Measurements from ENCODE around the gene TRIM23.

GRCh38 chr5:65672796-65673195 is 48.7 kb upstream of the TRIM23 start:
- no peak for TF ChIP-seq POLR2A (IDR thresholded peaks at IDR 0.05; ENCODE audit: low read length)
- TF ChIP-seq GATA1 (IDR thresholded peaks at IDR 0.05; ENCODE audit: low read depth, low read length), result no peak
